WI38 (cell line): ENCODE results near the gene PRR5L.

Source experiments
- H3K4me3 ChIP-seq: 2 replicates; pipeline ENCODE4 v1.5.1; 2011; ENCODE audit warnings: low read depth, mild to moderate bottlenecking, control low read depth, low read length
- CTCF ChIP-seq: IDR thresholded peaks from 2 replicates; pipeline ENCODE4 v1.5.1; 2012; ENCODE audit warnings: low read depth, mild to moderate bottlenecking, control low read depth, low read length

The PRR5L gene

DNA sequence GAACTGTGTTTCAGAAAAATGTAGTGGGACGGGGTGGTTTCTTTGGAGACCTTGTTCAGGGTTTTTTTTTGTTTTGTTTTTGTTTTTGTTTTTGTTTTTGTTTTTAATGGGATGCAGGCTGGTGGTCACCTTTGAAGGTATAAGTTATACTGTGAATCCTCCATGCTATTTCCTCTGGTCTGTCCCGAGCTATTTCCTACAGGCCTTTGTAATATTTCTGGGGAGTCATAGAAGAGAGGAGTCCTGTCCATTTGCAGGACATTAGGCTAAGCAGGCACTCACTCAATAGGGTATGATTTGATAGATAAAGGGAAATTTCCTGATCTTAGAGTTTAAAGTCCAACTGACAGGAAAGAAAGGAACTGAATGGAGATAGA, 136.0 kb downstream of the PRR5L start:
- no peak for TF ChIP-seq CTCF
- no peak overlapping the region for H3K4me3 ChIP-seq

- no peak for TF ChIP-seq CTCF
These were observed 136.7 kb downstream of the PRR5L start for GRCh38 chr11:36432738-36433137.

GRCh38 chr11:36436064-36436463, 140.0 kb downstream of the PRR5L start:
- TF ChIP-seq CTCF: no peak
- H3K4me3 ChIP-seq: no peak overlapping the region

More at GRCh38 chr11:36432738-36433137, 136.7 kb downstream of the PRR5L start:
- H3K4me3 ChIP-seq: no peak overlapping the region

DNA sequence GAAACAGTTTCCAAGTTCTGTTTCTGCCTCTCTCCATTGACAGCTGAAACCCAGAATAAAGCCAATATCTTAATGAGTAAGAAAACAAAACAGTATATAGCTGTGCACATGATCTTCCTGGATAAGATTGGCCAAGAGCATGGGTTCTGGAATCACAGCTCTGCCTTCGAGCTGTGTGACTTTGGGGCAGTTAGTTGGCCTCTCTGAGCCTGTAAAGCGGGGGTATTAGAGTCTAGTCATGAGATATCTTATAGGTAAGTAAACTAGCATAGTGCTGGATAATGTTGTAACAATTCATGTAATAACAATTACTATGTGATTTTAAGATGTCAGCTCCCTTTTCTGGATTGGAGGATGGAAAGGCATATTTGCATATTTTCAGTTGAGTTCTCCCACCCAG, 140.5 kb downstream of the PRR5L start:
- no peak for TF ChIP-seq CTCF
- H3K4me3 ChIP-seq: no peak overlapping the region

DNA sequence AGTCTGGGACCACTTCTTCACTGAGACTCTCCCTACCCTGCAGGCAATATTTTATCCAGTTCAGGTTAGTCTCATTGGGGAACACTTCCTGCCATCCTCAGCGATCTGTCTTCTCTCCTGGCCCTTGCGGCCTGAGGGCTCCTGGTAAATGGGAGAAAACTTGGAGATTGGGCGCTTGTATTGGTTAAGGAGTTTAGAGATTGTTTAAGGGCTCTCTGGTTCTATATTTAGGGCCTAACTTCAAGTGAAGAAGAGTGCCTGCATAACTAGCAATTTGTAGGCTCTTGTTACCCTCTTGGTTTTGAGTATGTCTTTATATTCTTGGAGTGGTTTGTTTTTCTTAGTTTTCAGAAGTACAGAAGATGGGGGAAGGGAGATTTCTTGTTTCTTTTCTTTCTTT, 141.3 kb downstream of the PRR5L start:
- no peak overlapping the region for H3K4me3 ChIP-seq
- TF ChIP-seq CTCF: no peak

GRCh38 chr11:36438126-36438525, 142.0 kb downstream of the PRR5L start:
- H3K4me3 ChIP-seq: no peak overlapping the region
- no peak for TF ChIP-seq CTCF

- no peak overlapping the region for H3K4me3 ChIP-seq
- no peak for TF ChIP-seq CTCF
These were observed 145.6 kb downstream of the PRR5L start for GRCh38 chr11:36441610-36442208.
